ENCODE measurements around the gene TRMT1. TPM values are rescaled to one million over a fixed set of nuclear protein-coding genes. Genes with fewer than 3 reads are reported as not detected.

TRMT1 gene
- total and polyA plus RNA-seq, 2 donors (not counting 1 experiment from before 2014, with no cell fraction given), result 91.8 to 281 TPM

GRCh38 chr19:13130886-13131490 lies 14.4 kb upstream of the TRMT1 start:
- peaks cover 14% of the 10 kb centered on the region for H4K20me1 ChIP-seq (ENCODE audit: control insufficient read depth, insufficient read depth, low read length, poor library complexity, severe bottlenecking)
- no peak overlapping the region for H3K4me3 ChIP-seq (ENCODE audit: control extremely low read depth in 1 of 5, extremely low read depth in 1 of 5, insufficient read depth in 1 of 5, low read depth in 2 of 5, low read length in 4 of 5)
- Mint-ChIP-seq H3K27ac (no peak overlapping the region), H3K9me3 (ENCODE audit: insufficient read depth) (no peaks in the 10 kb centered on the region), H3K27me3 (no peaks in the 10 kb centered on the region), H3K4me1 (peaks cover 12% of the 10 kb centered on the region), H3K4me3 (no peak overlapping the region)
- no peaks in the 10 kb centered on the region for H3K27me3 ChIP-seq (replicated peaks in 1 of 4; ENCODE audit: control extremely low read depth in 1 of 4, control insufficient read depth in 3 of 4, insufficient read depth in 4 of 4, low read length in 3 of 4)
- H3K27ac ChIP-seq (ENCODE audit: low read length in 2 of 2), result no peak overlapping the region
- TF ChIP-seq EZH2 (IDR thresholded peaks at IDR 0.05; ENCODE audit: borderline replicate concordance, insufficient read depth, low read depth, low read length, poor library complexity, severe bottlenecking), result no peak
- no peak for TF ChIP-seq CTCF (IDR thresholded peaks at IDR 0.05)
- H3K4me1 ChIP-seq (ENCODE audit: control insufficient read depth in 2 of 2, insufficient read depth in 2 of 2, low read length in 2 of 2), result no peaks in the 10 kb centered on the region
- ATAC-seq (ENCODE audit: low read depth), result no peak
- H3K9me3 ChIP-seq (ENCODE audit: control extremely low read depth in 1 of 3, control insufficient read depth in 2 of 3, insufficient read depth in 1 of 3, low read length in 2 of 3), result no peaks in the 10 kb centered on the region
- no peak overlapping the region for H2AFZ ChIP-seq (ENCODE audit: insufficient read depth, low read depth, low read length, poor library complexity, severe bottlenecking)
- intact Hi-C loops (cut with micrococcal nuclease), result no loop called here
- peaks cover 89% of the 10 kb centered on the region for H3K79me2 ChIP-seq (ENCODE audit: control insufficient read depth, insufficient read depth, low read length)
- H3K4me2 ChIP-seq (replicated peaks; ENCODE audit: low read depth, low read length, poor library complexity, severe bottlenecking), result no peak overlapping the region
- CTCF ChIA-PET, result interaction anchor here (0.8 kb wide), 1 partner anchor 65 kb away, joined by 4 read pairs; no protein-coding TSS in a partner anchor
- 97% methylated on average over 3 of the region's 3 CpGs for WGBS (ENCODE audit: insufficient coverage)
- H3K36me3 ChIP-seq (replicated peaks in 1 of 2; ENCODE audit: control extremely low read depth in 1 of 2, control insufficient read depth in 1 of 2, extremely low read depth in 1 of 2, insufficient read depth in 2 of 2, low read length in 1 of 2), result peaks cover 0 to 9% of the 10 kb centered on the region in 2 experiments
- no peak overlapping the region for H3K9ac ChIP-seq (ENCODE audit: low read length)
- POLR2A ChIA-PET, result no interaction called here
- DNase-seq, result no peak

GRCh38 chr19:13129384-13129783 lies 12.8 kb upstream of the TRMT1 start:
- peaks cover 8% of the 10 kb centered on the region for H4K20me1 ChIP-seq (ENCODE audit: control insufficient read depth, insufficient read depth, low read length, poor library complexity, severe bottlenecking)
- no peaks in the 10 kb centered on the region for H3K9me3 Mint-ChIP-seq (ENCODE audit: insufficient read depth)
- H3K4me3 ChIP-seq (ENCODE audit: control extremely low read depth in 1 of 5, extremely low read depth in 1 of 5, insufficient read depth in 1 of 5, low read depth in 2 of 5, low read length in 4 of 5), result no peak overlapping the region
- H3K36me3 ChIP-seq (replicated peaks in 1 of 2; ENCODE audit: control extremely low read depth in 1 of 2, control insufficient read depth in 1 of 2, extremely low read depth in 1 of 2, insufficient read depth in 2 of 2, low read length in 1 of 2), result no peaks in the 10 kb centered on the region
- H3K79me2 ChIP-seq (ENCODE audit: control insufficient read depth, insufficient read depth, low read length), result peaks cover 85% of the 10 kb centered on the region
- no peaks in the 10 kb centered on the region for H3K27me3 ChIP-seq (replicated peaks in 1 of 4; ENCODE audit: control extremely low read depth in 1 of 4, control insufficient read depth in 3 of 4, insufficient read depth in 4 of 4, low read length in 3 of 4)
- no peak overlapping the region for H3K4me3 Mint-ChIP-seq
- no peak overlapping the region for H3K9ac ChIP-seq (ENCODE audit: low read length)
- H3K4me1 Mint-ChIP-seq, result peaks cover 12% of the 10 kb centered on the region
- no peak for DNase-seq
- TF ChIP-seq EZH2 (IDR thresholded peaks at IDR 0.05; ENCODE audit: borderline replicate concordance, insufficient read depth, low read depth, low read length, poor library complexity, severe bottlenecking) (no peak), CTCF (IDR thresholded peaks at IDR 0.05) (no peak)
- WGBS (ENCODE audit: insufficient coverage), result 98% methylated on average over 9 of the region's 9 CpGs
- intact Hi-C loops (cut with micrococcal nuclease), result no loop called here
- H3K27me3 Mint-ChIP-seq, result no peaks in the 10 kb centered on the region
- H3K4me1 ChIP-seq (ENCODE audit: control insufficient read depth in 2 of 2, insufficient read depth in 2 of 2, low read length in 2 of 2), result no peaks in the 10 kb centered on the region
- H2AFZ ChIP-seq (ENCODE audit: insufficient read depth, low read depth, low read length, poor library complexity, severe bottlenecking), result no peak overlapping the region
- no peak overlapping the region for H3K27ac ChIP-seq (ENCODE audit: low read length in 2 of 2)
- no peak overlapping the region for H3K27ac Mint-ChIP-seq
- no peaks in the 10 kb centered on the region for H3K9me3 ChIP-seq (ENCODE audit: control extremely low read depth in 1 of 3, control insufficient read depth in 2 of 3, insufficient read depth in 1 of 3, low read length in 2 of 3)
- ATAC-seq (ENCODE audit: low read depth), result no peak
- CTCF ChIA-PET, result interaction anchor here (1.0 kb wide), 1 partner anchor 67 kb away, joined by 3 read pairs; no protein-coding TSS in a partner anchor
- POLR2A ChIA-PET, result interaction anchor here (0.5 kb wide), 1 partner anchor 25 kb away, joined by 3 read pairs; no protein-coding TSS in a partner anchor
- H3K4me2 ChIP-seq (replicated peaks; ENCODE audit: low read depth, low read length, poor library complexity, severe bottlenecking), result no peak overlapping the region

Measured in B cell (primary cell).